Activated CD4-positive, alpha-beta T cell treated with anti-CD3 and anti-CD28 coated beads, Interleukin-2, amount 10 ng/mL, durations not matched to agents 7 days and 5 days (primary cell): ENCODE measurements around the gene GNL2. TPM values are rescaled to one million over a fixed set of nuclear protein-coding genes. Genes with fewer than 3 reads are reported as not detected.
"Not testable (repeated sequence)": the region's sequence is repeated elsewhere in the genome, so short reads cannot be mapped to it uniquely, and the experiment has no call there.

Source experiments
- CTCF ChIA-PET: fragments of 350-600 bp; sonication (Branson Sonifier 250); formaldehyde crosslinking; loops from one replicate; lab custom pipeline; 2021; ENCODE audit warnings: antibody characterized with exemption; lab: Charles Lee
- POLR2A ChIA-PET: fragments of 350-600 bp; sonication (Branson Sonifier 250); formaldehyde crosslinking; loops from one replicate; lab custom pipeline; 2021; ENCODE audit warnings: antibody characterized with exemption; lab: Charles Lee
- DNase-seq: peaks from one replicate; pipeline ENCODE4 v3.0.0-alpha.2; 2020
- H3K27ac Mint-ChIP-seq: one replicate; pipeline ENCODE4 v1.8.0; 2021; ENCODE audit warnings: mild to moderate bottlenecking, moderate library complexity, mixed read lengths
- H3K27me3 Mint-ChIP-seq: one replicate; pipeline ENCODE4 v1.8.0; 2021; ENCODE audit warnings: mixed read lengths
- H3K36me3 Mint-ChIP-seq: one replicate; pipeline ENCODE4 v1.8.0; 2021; ENCODE audit warnings: low read depth, mixed read lengths
- H3K4me1 Mint-ChIP-seq: one replicate; pipeline ENCODE4 v1.8.0; 2021; ENCODE audit warnings: mixed read lengths
- H3K4me3 Mint-ChIP-seq: one replicate; pipeline ENCODE4 v1.8.0; 2021; ENCODE audit warnings: mild to moderate bottlenecking, moderate library complexity, mixed read lengths
- H3K9me3 Mint-ChIP-seq: one replicate; pipeline ENCODE4 v1.8.0; 2021; ENCODE audit warnings: mixed read lengths
- total RNA-seq, 2 experiments: library from RNA; stranded (reverse); gene quantifications; one replicate each; pipeline ENCODE4 v1.2.3, GENCODE V29; 2021

Gene GNL2
- total RNA-seq, 2 experiments from 2014 or later = 51.4 to 58.1 TPM

GRCh38 chr1:37562984-37563383 is 32.8 kb downstream of the GNL2 start:
- no peak for DNase-seq
- Mint-ChIP-seq H3K4me3 (no peak overlapping the region), H3K27me3 (no peaks in the 10 kb centered on the region), H3K4me1 (peaks cover 11% of the 10 kb centered on the region), H3K27ac (no peak overlapping the region), H3K36me3 (peaks cover 29% of the 10 kb centered on the region), H3K9me3 (no peaks in the 10 kb centered on the region)
- POLR2A ChIA-PET = no interaction called here
- CTCF ChIA-PET = interaction anchor here (0.8 to 1.2 kb wide), 3 partner anchors 48 to 119 kb away, joined by 3 to 4 read pairs (median 3); partner anchors contain the start of gene MEAF6

DNA sequence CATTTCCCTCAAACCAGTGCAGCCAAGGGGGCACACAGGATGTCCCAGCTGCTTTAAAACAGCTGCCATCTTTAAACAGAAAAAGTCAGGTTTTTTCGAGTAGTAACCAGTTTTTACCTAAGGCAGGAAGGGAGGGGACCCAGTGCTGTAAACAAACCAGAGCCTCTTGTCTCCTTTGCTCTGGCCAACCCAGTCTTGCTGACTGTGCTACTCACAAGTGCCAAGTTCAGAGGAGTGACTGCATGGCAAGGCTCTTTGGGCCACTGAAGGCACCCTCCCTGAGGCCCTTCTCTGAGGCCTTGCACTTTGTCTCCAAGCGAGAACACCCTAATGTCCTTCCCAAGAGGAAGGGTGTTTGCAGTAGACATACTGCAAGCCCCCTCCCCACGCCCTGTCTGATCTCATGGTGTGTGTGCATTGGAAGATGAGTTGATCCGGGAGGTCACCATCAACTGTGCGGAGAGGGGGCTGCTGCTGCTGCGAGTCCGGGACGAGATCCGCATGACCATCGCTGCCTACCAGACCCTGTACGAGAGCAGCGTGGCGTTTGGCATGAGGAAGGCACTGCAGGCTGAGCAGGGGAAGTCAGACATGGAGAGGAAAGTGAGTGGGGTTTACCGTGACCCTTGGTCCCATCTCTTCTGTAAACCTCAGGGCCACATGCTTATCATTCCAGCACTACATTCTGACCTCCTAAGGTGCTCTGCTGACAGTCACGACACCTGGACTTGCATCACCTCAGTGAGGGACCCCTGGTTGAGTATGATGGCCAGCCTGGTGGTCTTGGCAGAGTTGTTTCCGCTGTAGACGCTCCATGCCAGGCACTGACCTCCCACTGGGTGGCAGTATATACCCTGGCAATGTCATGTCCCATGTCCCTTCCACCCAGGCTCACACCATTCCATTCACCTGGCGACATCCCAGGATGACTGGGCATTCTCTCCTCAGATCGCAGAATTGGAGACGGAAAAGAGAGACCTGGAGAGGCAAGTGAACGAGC is 34.3 kb downstream of the GNL2 start:
- Mint-ChIP-seq H3K4me3 (no peak overlapping the region), H3K4me1 (peaks cover 18% of the 10 kb centered on the region), H3K27ac (peak overlapping the region; percentile 82), H3K27me3 (no peaks in the 10 kb centered on the region), H3K36me3 (peaks cover 16% of the 10 kb centered on the region), H3K9me3 (no peaks in the 10 kb centered on the region)
- ChIA-PET POLR2A (no interaction called here), CTCF (interaction anchor here (0.6 kb wide), 1 partner anchor 128 kb away, joined by 3 read pairs; no protein-coding TSS in a partner anchor)
- peak; percentile 39 for DNase-seq

- POLR2A ChIA-PET = no interaction called here
- Mint-ChIP-seq H3K27ac (peak overlapping the region; percentile 58), H3K9me3 (no peaks in the 10 kb centered on the region), H3K4me1 (peaks cover 25% of the 10 kb centered on the region), H3K4me3 (no peak overlapping the region), H3K27me3 (no peaks in the 10 kb centered on the region), H3K36me3 (peaks cover 9% of the 10 kb centered on the region)
- no peak for DNase-seq
- CTCF ChIA-PET = interaction anchor here (0.6 kb wide), 1 partner anchor 128 kb away, joined by 3 read pairs; no protein-coding TSS in a partner anchor
Measured at GRCh38 chr1:37560401-37561132, 35.2 kb downstream of the GNL2 start.

DNA sequence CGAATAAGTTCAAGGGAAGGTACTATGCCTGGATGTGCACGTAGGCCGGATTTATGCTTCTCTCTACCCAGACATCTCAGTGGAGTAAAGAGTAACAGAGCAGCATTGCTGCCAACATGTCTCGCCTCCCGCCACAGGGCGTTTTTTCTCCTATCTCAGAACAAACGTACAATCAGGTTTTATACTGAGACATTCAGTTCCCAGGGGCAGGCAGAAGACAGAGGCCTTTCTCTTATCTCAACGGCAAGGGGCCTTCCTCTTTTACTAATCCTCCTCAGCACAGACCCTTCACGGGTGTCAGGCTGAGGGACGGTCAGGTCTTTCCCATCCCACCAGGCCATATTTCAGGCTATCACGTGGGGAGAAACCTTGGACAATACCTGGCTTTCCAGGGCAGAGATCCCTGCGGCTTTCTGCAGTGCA is 35.8 kb downstream of the GNL2 start:
- DNase-seq, CTCF ChIA-PET, H3K36me3 Mint-ChIP-seq, H3K9me3 Mint-ChIP-seq, POLR2A ChIA-PET, H3K27me3 Mint-ChIP-seq, H3K27ac Mint-ChIP-seq, H3K4me3 Mint-ChIP-seq: not testable (repeated sequence)
- H3K4me1 Mint-ChIP-seq = peaks cover 27% of the 10 kb centered on the region

GRCh38 chr1:37559080-37559479 is 36.7 kb downstream of the GNL2 start:
- Mint-ChIP-seq H3K27ac (no peak overlapping the region), H3K4me3 (no peak overlapping the region), H3K4me1 (peaks cover 33% of the 10 kb centered on the region), H3K9me3 (peaks cover 3% of the 10 kb centered on the region), H3K36me3 (peaks cover 14% of the 10 kb centered on the region), H3K27me3 (no peaks in the 10 kb centered on the region)
- POLR2A ChIA-PET = no interaction called here
- CTCF ChIA-PET = no interaction called here
- no peak for DNase-seq

DNA sequence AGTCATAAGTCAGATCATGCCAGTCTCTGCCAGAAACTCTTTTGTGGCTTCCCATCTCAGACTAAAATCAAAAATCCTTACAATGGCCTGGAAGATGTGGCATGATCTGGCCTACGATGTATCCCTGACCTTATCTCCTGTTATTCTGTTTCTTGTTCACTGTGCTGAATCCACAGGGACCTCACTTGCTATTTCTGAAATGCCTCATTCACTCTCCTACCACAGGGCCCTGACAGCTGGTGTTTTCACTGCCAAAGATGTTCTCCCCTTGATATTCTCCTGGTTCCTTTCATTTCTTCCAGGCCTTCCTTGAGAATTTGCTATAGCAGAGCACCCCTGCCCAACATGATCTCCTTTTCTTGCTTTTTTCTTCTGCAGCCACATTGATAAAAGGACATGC is 37.3 kb downstream of the GNL2 start:
- Mint-ChIP-seq H3K4me1 (peaks cover 37% of the 10 kb centered on the region), H3K9me3 (peaks cover 3% of the 10 kb centered on the region), H3K27ac (no peak overlapping the region), H3K4me3 (no peak overlapping the region), H3K27me3 (no peaks in the 10 kb centered on the region), H3K36me3 (peaks cover 15% of the 10 kb centered on the region)
- no peak for DNase-seq
- ChIA-PET POLR2A (no interaction called here), CTCF (no interaction called here)

DNA sequence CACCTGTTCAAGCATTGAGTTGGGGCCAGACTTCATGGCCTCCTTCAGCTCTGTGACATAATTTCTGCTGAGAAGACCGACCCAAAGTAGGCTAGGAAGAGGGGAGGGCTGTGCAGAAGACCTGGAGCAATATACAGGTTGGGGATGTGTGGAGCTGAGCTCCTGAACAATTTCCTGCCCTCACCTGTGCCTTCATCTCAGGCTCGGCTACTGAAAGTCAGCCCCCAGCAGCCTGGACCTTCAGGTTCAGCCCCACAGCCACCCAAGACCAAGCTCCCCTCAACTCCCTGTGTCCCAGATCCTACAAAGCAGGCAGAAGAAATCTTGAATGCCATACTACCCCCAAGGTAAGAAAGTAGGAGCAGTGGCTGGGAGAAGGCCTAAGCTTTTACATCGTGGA is 38.3 kb downstream of the GNL2 start:
- H3K36me3 Mint-ChIP-seq = peaks cover 22% of the 10 kb centered on the region
- no peak overlapping the region for H3K27ac Mint-ChIP-seq
- no peak overlapping the region for H3K4me3 Mint-ChIP-seq
- no peaks in the 10 kb centered on the region for H3K27me3 Mint-ChIP-seq
- peaks cover 47% of the 10 kb centered on the region for H3K4me1 Mint-ChIP-seq
- no peak for DNase-seq
- H3K9me3 Mint-ChIP-seq = peaks cover 3% of the 10 kb centered on the region
- CTCF ChIA-PET = interaction anchor here (0.7 to 1.5 kb wide), 2 partner anchors 43 to 132 kb away, joined by 3 to 6 read pairs; partner anchors contain the start of gene MEAF6
- POLR2A ChIA-PET = no interaction called here

GRCh38 chr1:37556712-37557196 is 39.0 kb downstream of the GNL2 start, which contains the start of gene DNALI1:
TSS of gene DNALI1 (plus strand) at chr1:37556940. CDS start at chr1:37556995, 55 bp downstream.
- peak; percentile 37 for DNase-seq
- Mint-ChIP-seq H3K9me3 (peaks cover 3% of the 10 kb centered on the region), H3K4me3 (no peak within 1 kb of the TSS), H3K27ac (no peak within 1 kb of the TSS), H3K27me3 (no peaks in the 10 kb centered on the region), H3K36me3 (peaks cover 23% of the 10 kb centered on the region), H3K4me1 (peaks cover 51% of the 10 kb centered on the region)
- ChIA-PET POLR2A (no interaction called here), CTCF (interaction anchor here (0.6 to 1.5 kb wide), 2 partner anchors 54 to 133 kb away, joined by 3 to 6 read pairs; no protein-coding TSS in a partner anchor)

DNA sequence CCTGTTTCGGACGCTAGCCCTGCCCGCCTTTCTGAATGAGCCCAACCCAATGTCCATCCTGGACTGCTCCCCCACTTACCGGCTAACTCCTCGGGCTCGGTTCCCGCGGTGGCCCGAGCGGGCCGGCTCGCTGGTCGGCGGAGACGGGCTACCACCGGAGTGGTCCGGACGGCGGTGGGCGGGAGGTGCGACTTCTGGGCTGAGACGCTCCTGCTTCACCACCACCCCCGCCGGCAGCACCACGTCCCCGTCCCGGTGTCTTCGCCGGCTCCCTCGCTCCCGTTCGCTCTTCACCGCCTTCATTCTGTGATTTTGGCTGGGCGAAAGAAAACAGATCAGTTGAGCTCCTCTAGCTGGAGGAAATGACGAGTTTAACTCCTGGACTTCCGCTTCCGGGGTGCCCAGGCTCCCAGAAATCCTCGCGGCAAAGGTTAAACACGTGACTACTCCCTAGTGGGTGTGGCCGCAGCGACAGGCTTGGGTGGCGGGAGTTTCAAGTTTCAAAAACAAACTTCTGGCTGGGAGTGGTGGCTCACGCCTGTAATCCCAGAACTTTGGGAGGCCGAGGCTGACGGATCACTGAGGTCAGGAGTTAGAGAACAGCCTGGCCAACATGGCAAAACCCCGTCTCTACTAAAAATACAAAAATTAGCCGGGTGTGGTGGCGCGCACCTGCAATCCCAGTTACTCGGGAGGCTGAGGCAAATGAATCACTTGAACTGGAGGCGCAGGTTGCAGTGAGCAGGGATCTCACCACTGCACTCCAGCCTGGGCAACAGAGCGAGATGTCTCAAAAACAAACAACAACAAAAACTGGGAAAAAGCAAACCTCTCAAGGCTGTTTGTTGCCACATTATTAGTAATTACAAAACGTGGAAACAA is 41.6 kb downstream of the GNL2 start, which contains the start of gene SNIP1:
SNIP1 (minus strand) TSS at position 367 of the 882 bp plus-strand sequence; CDS start at position 303, 64 bp downstream.
- peaks cover 62% of the 10 kb centered on the region for H3K4me1 Mint-ChIP-seq

DNA sequence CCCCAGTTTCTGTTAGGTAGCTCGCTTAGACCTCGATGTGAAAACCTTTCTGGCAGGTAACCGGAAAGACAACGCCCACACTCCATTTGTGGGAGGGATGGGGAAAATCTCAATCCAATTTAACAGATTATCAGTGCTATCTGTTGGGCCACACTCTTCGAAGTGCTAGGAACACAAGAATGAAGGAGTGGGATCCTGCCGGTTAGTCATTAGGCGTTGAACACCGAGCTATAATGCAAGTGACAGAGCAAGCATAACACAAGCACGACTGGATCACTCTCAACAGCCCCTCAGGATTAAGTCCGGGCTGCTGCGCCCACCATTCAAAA is 42.2 kb downstream of the GNL2 start:
- peaks cover 3% of the 10 kb centered on the region for H3K9me3 Mint-ChIP-seq
- no peaks in the 10 kb centered on the region for H3K27me3 Mint-ChIP-seq
- POLR2A ChIA-PET = no interaction called here
- no peak for DNase-seq
- peak overlapping the region; percentile 97 for H3K4me3 Mint-ChIP-seq
- H3K27ac Mint-ChIP-seq = peak overlapping the region; percentile 98
- H3K4me1 Mint-ChIP-seq = peaks cover 64% of the 10 kb centered on the region
- H3K36me3 Mint-ChIP-seq = peaks cover 42% of the 10 kb centered on the region
- CTCF ChIA-PET = interaction anchor here (1.0 to 1.1 kb wide), 2 partner anchors 10 to 21 kb away, joined by 3 to 4 read pairs; no protein-coding TSS in a partner anchor

More for the DNA sequence above, 41.6 kb downstream of the GNL2 start, which contains the start of gene SNIP1:
- Mint-ChIP-seq H3K36me3 (peaks cover 37% of the 10 kb centered on the region), H3K9me3 (peaks cover 3% of the 10 kb centered on the region), H3K27ac (peak within 1 kb of the TSS; percentile 98), H3K27me3 (no peaks in the 10 kb centered on the region), H3K4me3 (peak within 1 kb of the TSS; percentile 97)
- CTCF ChIA-PET = interaction anchor here (1.0 to 2.2 kb wide), 3 partner anchors 10 to 40 kb away, joined by 3 to 10 read pairs (median 4); partner anchors contain the start of gene MEAF6
- peak; percentile 95 for DNase-seq
- POLR2A ChIA-PET = interaction anchor here (0.6 kb wide), 1 partner anchor 59 kb away, joined by 4 read pairs; no protein-coding TSS in a partner anchor

DNA sequence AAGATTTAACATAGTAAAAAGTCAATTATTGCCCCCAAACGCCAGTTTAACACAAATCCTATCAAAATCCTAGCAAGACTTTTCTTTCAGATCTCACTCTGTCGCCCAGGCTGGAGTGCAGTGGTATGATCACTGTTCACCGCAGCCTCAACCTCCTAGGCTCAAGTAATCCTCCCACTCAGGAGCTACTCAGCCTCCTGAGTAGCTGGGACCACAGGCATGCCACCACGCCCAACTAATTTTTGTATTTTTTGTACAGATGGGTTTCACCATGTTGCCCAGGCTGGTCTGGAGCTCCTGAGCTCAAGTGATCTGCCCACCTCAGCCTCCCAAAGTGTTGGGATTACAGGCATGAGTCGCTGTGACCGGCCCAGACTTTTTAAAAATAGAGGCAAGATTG is 46.4 kb downstream of the GNL2 start:
- no peak overlapping the region for H3K4me3 Mint-ChIP-seq
- peak overlapping the region; percentile 52 for H3K27ac Mint-ChIP-seq
- no peaks in the 10 kb centered on the region for H3K27me3 Mint-ChIP-seq
- CTCF ChIA-PET = interaction anchor here (0.7 to 2.9 kb wide), 6 partner anchors 11 to 83 kb away, joined by 3 to 9 read pairs (median 4); partner anchors contain the start of gene MEAF6
- peaks cover 55% of the 10 kb centered on the region for H3K36me3 Mint-ChIP-seq
- no peaks in the 10 kb centered on the region for H3K9me3 Mint-ChIP-seq
- POLR2A ChIA-PET = interaction anchor here (0.6 kb wide), 1 partner anchor 35 kb away, joined by 3 read pairs; the partner anchor contains the start of gene MEAF6
- peaks cover 44% of the 10 kb centered on the region for H3K4me1 Mint-ChIP-seq
- DNase-seq = no peak
